ENCODE results near the gene SMIM33. TPM values are rescaled to one million over a fixed set of nuclear protein-coding genes. Genes with fewer than 3 reads are reported as not detected.
"Not testable (repeated sequence)": the region's sequence is repeated elsewhere in the genome, so short reads cannot be mapped to it uniquely, and the experiment has no call there.

The SMIM33 gene
- total RNA-seq, 1 experiment from 2014 or later = not detected

GRCh38 chr5:139475865-139476617 is 5.2 kb downstream of the SMIM33 start:
- intact Hi-C loops (cut with micrococcal nuclease; ENCODE audit: unreplicated experiment) = no loop called here
- no peak for DNase-seq
- no peaks in the 10 kb centered on the region for H3K79me2 ChIP-seq (ENCODE audit: low read depth)
- H2AFZ ChIP-seq = no peak overlapping the region
- CTCF ChIA-PET = no interaction called here
- no TSS peak for BruUV-seq (replicated peaks)
- peaks cover 4% of the 10 kb centered on the region for H3K4me1 ChIP-seq (replicated peaks; ENCODE audit: insufficient read depth)
- no peaks in the 10 kb centered on the region for H3K27me3 ChIP-seq (ENCODE audit: insufficient read depth, low read depth)
- TF ChIP-seq EZH2 (IDR thresholded peaks at IDR 0.05; ENCODE audit: low read depth) (no peak), CTCF (conservative IDR thresholded peaks at IDR 0.05) (no peak)
- no peaks in the 10 kb centered on the region for H3K9me2 ChIP-seq (ENCODE audit: insufficient read depth)
- no peak overlapping the region for H3K27ac ChIP-seq
- no peaks in the 10 kb centered on the region for H3K36me3 ChIP-seq (ENCODE audit: low read depth)
- POLR2A ChIA-PET (ENCODE audit: unreplicated experiment) = no interaction called here
- H3K4me2 ChIP-seq = no peak overlapping the region
- H4K20me1 ChIP-seq (ENCODE audit: insufficient read depth) = no peaks in the 10 kb centered on the region
- no peaks in the 10 kb centered on the region for H3K9me3 ChIP-seq (ENCODE audit: insufficient read depth, low read depth)
- H3F3A ChIP-seq (ENCODE audit: insufficient read depth, low read depth) = no peaks in the 10 kb centered on the region
- no peak overlapping the region for H3K4me3 ChIP-seq

GRCh38 chr5:139478657-139479423 is 8.0 kb downstream of the SMIM33 start:
- POLR2A ChIA-PET (ENCODE audit: unreplicated experiment); CTCF ChIA-PET; intact Hi-C loops (cut with micrococcal nuclease; ENCODE audit: unreplicated experiment): not testable (repeated sequence)

GRCh38 chr5:139479729-139480128 is 8.9 kb downstream of the SMIM33 start:
- H4K20me1 ChIP-seq (ENCODE audit: insufficient read depth); intact Hi-C loops (cut with micrococcal nuclease; ENCODE audit: unreplicated experiment); BruUV-seq (replicated peaks); POLR2A ChIA-PET (ENCODE audit: unreplicated experiment); H2AFZ ChIP-seq; H3K79me2 ChIP-seq (ENCODE audit: low read depth); H3K9me2 ChIP-seq (ENCODE audit: insufficient read depth); DNase-seq; H3K27me3 ChIP-seq (ENCODE audit: insufficient read depth, low read depth); H3K36me3 ChIP-seq (ENCODE audit: low read depth); H3K9me3 ChIP-seq (ENCODE audit: insufficient read depth, low read depth); H3K27ac ChIP-seq; H3K4me3 ChIP-seq; H3K4me2 ChIP-seq: not testable (repeated sequence)
- Histone ChIP-seq H3K4me1 (replicated peaks; ENCODE audit: insufficient read depth) (peaks cover 28% of the 10 kb centered on the region), H3F3A (ENCODE audit: insufficient read depth, low read depth) (peaks cover 31% of the 10 kb centered on the region)
- CTCF ChIA-PET = interaction anchor here (0.6 kb wide), 2 partner anchors 61 to 1209 kb away, joined by 8 to 9 read pairs; no protein-coding TSS in a partner anchor

More at GRCh38 chr5:139478657-139479423, 8.0 kb downstream of the SMIM33 start:
- Histone ChIP-seq H3K4me1 (replicated peaks; ENCODE audit: insufficient read depth) (peaks cover 28% of the 10 kb centered on the region), H3F3A (ENCODE audit: insufficient read depth, low read depth) (peaks cover 27% of the 10 kb centered on the region)
- not testable (repeated sequence) for H3K36me3 ChIP-seq (ENCODE audit: low read depth); DNase-seq; H3K9me3 ChIP-seq (ENCODE audit: insufficient read depth, low read depth); H4K20me1 ChIP-seq (ENCODE audit: insufficient read depth); BruUV-seq (replicated peaks); H3K27ac ChIP-seq; H3K9me2 ChIP-seq (ENCODE audit: insufficient read depth); H3K79me2 ChIP-seq (ENCODE audit: low read depth); H3K27me3 ChIP-seq (ENCODE audit: insufficient read depth, low read depth); H3K4me3 ChIP-seq; H2AFZ ChIP-seq; H3K4me2 ChIP-seq

- DNase-seq = peak in 1 of 2 experiments; percentile 31
- H2AFZ ChIP-seq = no peak overlapping the region
These were observed 10.3 kb downstream of the SMIM33 start for GRCh38 chr5:139481122-139481533.

More at GRCh38 chr5:139481122-139481533, 10.3 kb downstream of the SMIM33 start:
- H3K4me3 ChIP-seq = peak overlapping the region; percentile 39; the same call in 1 of the 2 replicates
- H3K79me2 ChIP-seq (ENCODE audit: low read depth) = no peaks in the 10 kb centered on the region
- no peaks in the 10 kb centered on the region for H3K9me3 ChIP-seq (ENCODE audit: insufficient read depth, low read depth)
- intact Hi-C loops (cut with micrococcal nuclease; ENCODE audit: unreplicated experiment) = no loop called here
- no peaks in the 10 kb centered on the region for H4K20me1 ChIP-seq (ENCODE audit: insufficient read depth)
- H3K27ac ChIP-seq = no peak overlapping the region
- ChIA-PET POLR2A (ENCODE audit: unreplicated experiment) (interaction anchor here (0.5 to 0.6 kb wide), 2 partner anchors 204 to 1149 kb away, joined by 3 to 5 read pairs; partner anchors contain the start of gene CDC25C), CTCF (interaction anchor here (1.0 to 1.4 kb wide), 2 partner anchors 32 to 58 kb away, joined by 3 to 6 read pairs; no protein-coding TSS in a partner anchor)
- peaks cover 31% of the 10 kb centered on the region for H3F3A ChIP-seq (ENCODE audit: insufficient read depth, low read depth)
- TF ChIP-seq CTCF (conservative IDR thresholded peaks at IDR 0.05) (no peak), EZH2 (IDR thresholded peaks at IDR 0.05; ENCODE audit: low read depth) (no peak)
- H3K36me3 ChIP-seq (ENCODE audit: low read depth) = no peaks in the 10 kb centered on the region
- no peaks in the 10 kb centered on the region for H3K9me2 ChIP-seq (ENCODE audit: insufficient read depth)
- H3K4me2 ChIP-seq = peak overlapping the region; percentile 76
- peaks cover 28% of the 10 kb centered on the region for H3K4me1 ChIP-seq (replicated peaks; ENCODE audit: insufficient read depth)
- no peaks in the 10 kb centered on the region for H3K27me3 ChIP-seq (ENCODE audit: insufficient read depth, low read depth)
- BruUV-seq (replicated peaks) = no TSS peak
